ENCODE data around the gene TIGD2.
"Not testable (repeated sequence)": the region's sequence is repeated elsewhere in the genome, so short reads cannot be mapped to it uniquely, and the experiment has no call there.

Gene TIGD2

GRCh38 chr4:89121387-89122068, 10.2 kb downstream of the TIGD2 start:
- DNase-seq, result no peak

GRCh38 chr4:89123451-89123851, 12.1 kb downstream of the TIGD2 start:
- DNase-seq, result no peak

- no peak for DNase-seq
These were observed 14.8 kb downstream of the TIGD2 start for GRCh38 chr4:89125901-89126782.

- no peak for DNase-seq
These were observed 17.8 kb downstream of the TIGD2 start for GRCh38 chr4:89129080-89129640.

GRCh38 chr4:89134775-89135319, 23.5 kb downstream of the TIGD2 start:
- DNase-seq, result no peak

GRCh38 chr4:89136525-89136924, 25.2 kb downstream of the TIGD2 start:
- DNase-seq, result no peak

GRCh38 chr4:89137231-89137630, 25.9 kb downstream of the TIGD2 start:
- no peak for DNase-seq

GRCh38 chr4:89137695-89138094, 26.4 kb downstream of the TIGD2 start:
- DNase-seq, result no peak

- no peak for DNase-seq
These were observed 28.9 kb downstream of the TIGD2 start for GRCh38 chr4:89140168-89140759.

GRCh38 chr4:89142691-89143669, 31.6 kb downstream of the TIGD2 start:
- DNase-seq, result no peak

- DNase-seq, result not testable (repeated sequence)
These were observed 33.3 kb downstream of the TIGD2 start for GRCh38 chr4:89144652-89145051.

GRCh38 chr4:89146196-89146595, 34.9 kb downstream of the TIGD2 start:
- no peak for DNase-seq

GRCh38 chr4:89152972-89153371, 41.6 kb downstream of the TIGD2 start:
- no peak for DNase-seq

- DNase-seq, result no peak
These were observed 45.0 kb downstream of the TIGD2 start for GRCh38 chr4:89156174-89156914.

GRCh38 chr4:89157488-89158024, 46.2 kb downstream of the TIGD2 start:
- DNase-seq, result no peak

- no peak for DNase-seq
These were observed 47.7 kb downstream of the TIGD2 start for GRCh38 chr4:89158884-89159503.

GRCh38 chr4:89160806-89161205, 49.5 kb downstream of the TIGD2 start:
- DNase-seq, result no peak

GRCh38 chr4:89161841-89162240, 50.5 kb downstream of the TIGD2 start:
- no peak for DNase-seq

GRCh38 chr4:89162496-89162895, 51.2 kb downstream of the TIGD2 start:
- DNase-seq, result no peak

GRCh38 chr4:89162987-89163386, 51.7 kb downstream of the TIGD2 start:
- no peak for DNase-seq
